Measurements from ENCODE around the gene BIRC7. TPM values are rescaled to one million over a fixed set of nuclear protein-coding genes. Genes with fewer than 3 reads are reported as not detected.
"Not testable (repeated sequence)": the region's sequence is repeated elsewhere in the genome, so short reads cannot be mapped to it uniquely, and the experiment has no call there.

The BIRC7 gene
- total RNA-seq, 2 experiments from 2014 or later = 0.14 TPM; not detected in 1

DNA sequence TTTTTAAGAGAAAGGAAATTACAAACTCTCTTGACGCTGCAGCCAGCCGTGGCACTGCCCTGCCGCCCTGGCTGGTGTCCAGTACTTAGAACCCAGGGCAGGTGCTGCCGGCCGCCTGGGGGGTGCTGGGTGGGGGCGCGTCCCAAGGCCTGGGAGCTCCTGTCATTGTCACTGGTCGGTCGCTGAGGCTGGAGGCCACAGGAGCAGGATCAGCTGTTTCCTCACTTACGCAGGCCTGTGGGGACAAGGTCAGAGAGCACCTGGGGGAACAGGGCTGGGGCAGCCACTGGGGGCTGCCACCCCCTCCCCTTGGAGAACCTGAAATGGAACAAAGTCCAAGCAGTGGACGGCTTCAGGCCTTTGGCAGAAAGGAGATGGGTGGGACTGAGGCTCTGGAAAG lies 5.6 kb downstream of the BIRC7 start:
- intact Hi-C loops (cut with DNase I, micrococcal nuclease) = no loop called here
- Mint-ChIP-seq H3K4me3 (no peak overlapping the region), H3K9me3 (ENCODE audit: low read depth) (no peaks in the 10 kb centered on the region), H3K4me1 (no peaks in the 10 kb centered on the region), H3K27me3 (no peaks in the 10 kb centered on the region), H3K36me3 (ENCODE audit: low read depth) (no peaks in the 10 kb centered on the region), H3K27ac (no peak overlapping the region)
- ChIA-PET CTCF (no interaction called here), POLR2A (no interaction called here)
- DNase-seq = no peak
- ATAC-seq = no peak

DNA sequence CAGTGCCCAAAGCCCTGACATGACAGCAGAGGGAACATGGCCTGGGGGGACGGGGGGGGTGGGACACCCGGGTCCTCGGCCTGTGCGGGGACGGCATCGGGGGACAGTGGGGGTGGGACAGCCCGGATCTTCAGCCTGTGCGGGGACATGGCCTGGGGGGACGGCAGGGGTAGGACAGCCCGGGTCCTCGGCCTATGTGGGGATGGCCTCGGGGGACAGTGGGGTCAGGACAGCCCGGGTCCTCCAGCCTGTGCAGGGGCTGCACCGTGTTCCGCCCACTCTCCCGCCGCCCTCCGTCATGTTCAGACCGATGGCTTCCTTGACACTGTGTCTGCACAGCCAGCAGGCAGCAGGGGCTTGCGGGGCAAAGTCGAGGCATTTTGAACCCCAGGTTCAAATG lies 7.0 kb downstream of the BIRC7 start:
- no peaks in the 10 kb centered on the region for H3K4me1 Mint-ChIP-seq
- DNase-seq = no peak
- intact Hi-C loops (cut with DNase I, micrococcal nuclease) = no loop called here
- POLR2A ChIA-PET = no interaction called here
- H3K36me3 Mint-ChIP-seq (ENCODE audit: low read depth) = no peaks in the 10 kb centered on the region
- no peaks in the 10 kb centered on the region for H3K9me3 Mint-ChIP-seq (ENCODE audit: low read depth)
- H3K4me3 Mint-ChIP-seq = no peak overlapping the region
- no peak overlapping the region for H3K27ac Mint-ChIP-seq
- CTCF ChIA-PET = interaction anchor here (1.0 kb wide), 1 partner anchor 35 kb away, joined by 5 read pairs; no protein-coding TSS in a partner anchor
- H3K27me3 Mint-ChIP-seq = no peaks in the 10 kb centered on the region
- no peak for ATAC-seq

DNA sequence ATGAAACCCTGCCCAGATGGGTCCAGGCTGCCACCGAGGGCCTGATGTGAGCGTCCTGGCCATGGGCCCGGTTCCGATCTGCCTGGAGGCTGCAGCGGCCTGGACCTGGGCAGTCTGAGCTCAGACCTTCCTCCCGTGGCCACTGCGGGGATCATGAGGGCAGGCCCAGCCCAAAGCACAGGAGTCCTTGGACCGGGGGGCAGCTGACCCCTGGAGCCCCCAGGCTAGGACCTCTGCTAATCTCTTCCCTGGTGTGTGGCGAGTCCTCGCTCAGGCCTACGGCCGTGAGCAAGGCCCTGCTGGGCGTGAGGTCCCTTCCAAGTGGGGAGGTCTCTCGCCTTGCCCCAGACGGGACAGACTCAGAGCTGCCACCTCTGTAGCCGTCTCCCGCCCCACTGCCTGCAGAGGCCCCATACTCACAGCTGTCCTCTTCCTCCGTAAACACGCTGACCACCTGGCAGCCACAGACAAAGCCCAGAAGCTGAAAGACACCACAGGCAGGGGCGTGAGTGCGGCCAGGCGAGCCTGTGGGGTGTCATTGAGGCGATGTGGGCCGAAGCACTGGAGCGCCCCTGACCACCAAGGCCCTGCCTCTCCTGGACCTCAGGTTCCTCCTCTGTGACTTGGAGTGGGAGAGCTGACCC lies 8.0 kb downstream of the BIRC7 start:
- ChIA-PET CTCF (interaction anchor here (1.0 kb wide), 1 partner anchor 34 kb away, joined by 5 read pairs; no protein-coding TSS in a partner anchor), POLR2A (no interaction called here)
- H3K4me1 Mint-ChIP-seq = no peaks in the 10 kb centered on the region
- no peak overlapping the region for H3K4me3 Mint-ChIP-seq
- H3K9me3 Mint-ChIP-seq (ENCODE audit: low read depth) = no peaks in the 10 kb centered on the region
- intact Hi-C loops (cut with DNase I, micrococcal nuclease) = no loop called here
- ATAC-seq = no peak
- no peaks in the 10 kb centered on the region for H3K36me3 Mint-ChIP-seq (ENCODE audit: low read depth)
- peaks cover 5% of the 10 kb centered on the region for H3K27me3 Mint-ChIP-seq
- DNase-seq = no peak
- no peak overlapping the region for H3K27ac Mint-ChIP-seq

DNA sequence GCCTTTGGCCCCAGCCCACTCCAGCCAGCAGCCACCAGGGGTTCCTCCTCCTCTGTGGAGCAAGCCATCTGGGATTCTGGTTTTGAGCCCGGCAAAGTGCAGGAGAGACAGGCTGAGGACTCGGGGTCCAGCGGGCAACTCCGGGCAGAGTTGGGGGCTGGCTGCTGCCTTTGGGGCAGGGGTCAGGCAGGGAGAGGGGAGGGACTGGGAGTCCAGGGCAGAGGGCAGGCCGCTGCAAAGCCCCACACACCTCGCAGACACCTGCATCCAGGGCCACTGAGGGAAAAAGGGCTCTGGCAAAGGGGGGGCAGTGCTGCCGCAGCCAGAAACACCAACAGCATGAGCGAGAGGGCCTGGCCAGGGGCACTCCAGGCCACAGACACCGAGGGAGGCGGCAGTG lies 8.8 kb downstream of the BIRC7 start:
- ATAC-seq = no peak
- CTCF ChIA-PET = interaction anchor here (0.5 kb wide), 1 partner anchor 90 kb away, joined by 3 read pairs; no protein-coding TSS in a partner anchor
- POLR2A ChIA-PET = no interaction called here
- DNase-seq = no peak
- H3K4me1 Mint-ChIP-seq = no peaks in the 10 kb centered on the region
- peaks cover 5% of the 10 kb centered on the region for H3K27me3 Mint-ChIP-seq
- H3K4me3 Mint-ChIP-seq = no peak overlapping the region
- H3K9me3 Mint-ChIP-seq (ENCODE audit: low read depth) = no peaks in the 10 kb centered on the region
- intact Hi-C loops (cut with DNase I, micrococcal nuclease) = no loop called here
- H3K36me3 Mint-ChIP-seq (ENCODE audit: low read depth) = no peaks in the 10 kb centered on the region
- no peak overlapping the region for H3K27ac Mint-ChIP-seq

DNA sequence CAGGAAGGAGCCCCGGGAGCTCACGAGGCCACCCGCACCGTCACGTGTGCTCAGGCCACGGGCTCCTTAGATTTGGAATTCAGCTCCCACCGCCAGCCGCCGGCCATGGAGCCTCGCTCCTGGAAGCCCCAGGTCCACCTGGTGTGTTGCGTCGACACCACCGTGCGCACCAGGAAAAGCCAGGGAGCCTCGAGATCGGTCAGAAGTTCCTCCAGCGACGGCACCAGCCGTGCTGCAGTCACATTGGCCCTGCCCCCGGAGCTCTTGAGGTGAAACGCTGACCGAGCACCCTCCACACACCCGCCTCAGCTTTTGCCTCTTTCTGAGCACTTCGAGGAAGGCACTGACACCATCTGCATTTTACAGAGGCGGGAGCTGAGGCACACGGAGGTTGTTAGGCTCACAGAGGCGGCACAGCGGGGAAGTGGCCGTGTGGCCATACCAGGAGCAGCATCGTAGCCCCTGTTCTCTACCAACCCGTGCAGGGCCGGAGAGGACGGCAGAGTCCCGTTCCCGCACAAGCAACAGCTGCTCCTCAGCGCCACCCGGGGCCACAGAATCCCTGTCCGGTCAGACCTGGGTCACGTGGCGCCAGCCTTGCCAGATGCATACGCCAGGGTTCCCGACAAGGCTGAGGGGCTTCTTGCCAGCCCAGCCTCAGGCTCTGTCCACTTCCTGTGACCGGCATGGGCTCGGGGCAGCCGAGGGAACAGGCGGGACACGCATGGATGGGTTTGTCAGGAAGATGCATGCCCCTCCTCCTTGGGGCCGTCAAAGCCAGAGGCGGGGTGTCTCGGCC lies 11.0 kb downstream of the BIRC7 start:
- POLR2A ChIA-PET = no interaction called here
- H3K4me1 Mint-ChIP-seq = no peaks in the 10 kb centered on the region

DNA sequence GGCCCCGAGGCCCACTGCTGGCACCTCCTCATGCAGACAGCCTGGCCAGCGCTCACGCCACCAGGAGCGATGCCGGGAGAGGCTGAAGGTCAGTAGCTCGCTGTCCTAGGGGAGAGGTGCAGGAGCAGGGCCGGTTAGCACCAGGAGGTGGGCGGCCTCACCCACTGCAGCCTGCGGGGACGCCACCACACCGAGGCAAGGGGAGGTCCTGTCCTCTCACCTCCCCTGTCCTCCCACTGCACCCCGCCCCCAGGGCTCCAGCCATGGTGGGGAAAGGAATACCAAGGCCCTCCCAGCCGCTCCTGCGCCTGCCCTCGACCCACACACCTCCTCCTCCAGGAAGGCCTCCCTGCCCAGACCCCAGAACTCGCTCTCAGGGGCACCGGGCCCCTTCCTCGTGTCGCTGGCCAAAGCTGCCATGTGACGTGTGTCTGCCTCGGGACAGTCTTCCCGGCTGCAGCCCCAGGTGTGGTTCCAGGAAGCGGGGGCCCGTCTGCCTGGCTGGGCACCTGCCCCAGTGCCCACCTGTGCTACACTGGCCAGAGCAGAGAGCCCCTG lies 12.0 kb downstream of the BIRC7 start:
- CTCF ChIA-PET = no interaction called here
- POLR2A ChIA-PET = no interaction called here
- H3K4me3 Mint-ChIP-seq = no peak overlapping the region

More for the DNA sequence above, 11.0 kb downstream of the BIRC7 start:
- intact Hi-C loops (cut with DNase I, micrococcal nuclease) = no loop called here
- no peaks in the 10 kb centered on the region for H3K9me3 Mint-ChIP-seq (ENCODE audit: low read depth)
- CTCF ChIA-PET = interaction anchor here (1.2 kb wide), 1 partner anchor 267 kb away, joined by 4 read pairs; no protein-coding TSS in a partner anchor
- peaks cover 13% of the 10 kb centered on the region for H3K27me3 Mint-ChIP-seq
- H3K36me3 Mint-ChIP-seq (ENCODE audit: low read depth) = no peaks in the 10 kb centered on the region
- H3K4me3 Mint-ChIP-seq = no peak overlapping the region
- DNase-seq = no peak
- H3K27ac Mint-ChIP-seq = no peak overlapping the region
- no peak for ATAC-seq

DNA sequence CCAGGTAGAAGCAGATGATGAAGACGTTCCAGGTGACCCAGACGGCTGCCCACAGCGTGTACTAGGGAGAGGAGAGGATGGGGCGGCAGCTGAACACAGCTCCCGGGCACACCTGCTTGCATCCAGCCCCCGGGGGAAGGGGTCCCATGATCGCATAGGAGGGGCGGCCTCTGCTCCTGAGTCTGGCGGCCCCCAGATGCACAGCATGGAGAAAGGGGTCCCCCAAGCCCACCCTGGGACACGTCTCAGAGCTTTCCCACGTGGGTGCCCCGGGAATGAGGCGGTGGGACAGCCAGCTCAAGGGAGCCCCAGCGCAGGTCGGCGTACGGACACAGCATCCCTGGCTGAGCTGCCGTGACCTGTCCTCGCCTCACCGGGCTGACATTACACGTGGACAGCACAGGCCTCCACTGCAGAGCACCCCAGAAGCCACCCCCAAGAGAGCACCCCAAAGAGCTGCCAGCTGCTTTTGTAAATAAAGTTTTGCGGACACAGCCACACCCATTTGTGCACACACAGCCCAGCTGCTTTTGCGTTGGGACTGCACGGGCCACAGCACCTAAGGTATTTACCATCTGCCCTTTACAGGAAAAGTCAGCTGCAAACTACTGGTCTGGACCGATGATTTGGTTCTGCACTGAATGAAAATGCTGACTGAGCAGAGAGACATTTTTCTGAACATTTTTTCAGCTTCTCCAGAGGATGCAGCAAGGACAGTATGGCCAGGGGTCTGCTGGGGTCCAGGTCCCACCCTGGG lies 13.3 kb downstream of the BIRC7 start:
- no peak overlapping the region for H3K4me3 Mint-ChIP-seq
- H3K27ac Mint-ChIP-seq = no peak overlapping the region
- intact Hi-C loops (cut with DNase I, micrococcal nuclease) = no loop called here
- ChIA-PET CTCF (interaction anchor here (1.0 kb wide), 1 partner anchor 26 kb away, joined by 4 read pairs; no protein-coding TSS in a partner anchor), POLR2A (no interaction called here)
- no peaks in the 10 kb centered on the region for H3K36me3 Mint-ChIP-seq (ENCODE audit: low read depth)
- H3K4me1 Mint-ChIP-seq = peaks cover 3% of the 10 kb centered on the region
- H3K27me3 Mint-ChIP-seq = peaks cover 22% of the 10 kb centered on the region
- no peaks in the 10 kb centered on the region for H3K9me3 Mint-ChIP-seq (ENCODE audit: low read depth)
- DNase-seq (no peak), ATAC-seq (no peak)

More for the DNA sequence above, 12.0 kb downstream of the BIRC7 start:
- Mint-ChIP-seq H3K27me3 (peaks cover 17% of the 10 kb centered on the region), H3K4me1 (no peaks in the 10 kb centered on the region), H3K36me3 (ENCODE audit: low read depth) (no peaks in the 10 kb centered on the region), H3K9me3 (ENCODE audit: low read depth) (no peaks in the 10 kb centered on the region), H3K27ac (no peak overlapping the region)
- intact Hi-C loops (cut with DNase I, micrococcal nuclease) = no loop called here
- ATAC-seq = no peak
- no peak for DNase-seq

DNA sequence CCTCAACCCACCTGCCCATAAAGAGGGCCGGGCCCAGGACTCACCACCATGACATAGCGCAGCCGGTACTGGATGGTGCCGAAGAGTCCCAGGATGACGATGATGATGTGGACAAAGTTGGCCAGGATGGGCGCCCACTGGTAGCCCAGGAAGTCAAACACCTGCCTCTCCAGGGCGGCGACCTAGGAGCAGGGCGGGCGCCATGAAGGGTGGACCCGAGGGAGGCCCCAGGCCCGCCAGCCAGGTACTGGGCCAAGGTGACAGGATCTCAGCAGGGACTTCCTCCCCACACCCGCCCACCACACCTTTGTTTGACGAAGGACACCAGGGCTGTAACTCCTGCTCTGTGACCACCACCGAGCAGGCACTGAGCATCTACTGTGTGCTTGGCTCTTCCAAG lies 14.2 kb downstream of the BIRC7 start:
- Mint-ChIP-seq H3K4me1 (peaks cover 3% of the 10 kb centered on the region), H3K36me3 (ENCODE audit: low read depth) (no peaks in the 10 kb centered on the region), H3K27ac (no peak overlapping the region), H3K27me3 (peaks cover 24% of the 10 kb centered on the region), H3K9me3 (ENCODE audit: low read depth) (no peaks in the 10 kb centered on the region), H3K4me3 (no peak overlapping the region)
- intact Hi-C loops (cut with DNase I, micrococcal nuclease) = no loop called here
- ChIA-PET POLR2A (no interaction called here), CTCF (interaction anchor here (1.0 kb wide), 1 partner anchor 27 kb away, joined by 4 read pairs; no protein-coding TSS in a partner anchor)
- DNase-seq = no peak
- ATAC-seq = no peak

DNA sequence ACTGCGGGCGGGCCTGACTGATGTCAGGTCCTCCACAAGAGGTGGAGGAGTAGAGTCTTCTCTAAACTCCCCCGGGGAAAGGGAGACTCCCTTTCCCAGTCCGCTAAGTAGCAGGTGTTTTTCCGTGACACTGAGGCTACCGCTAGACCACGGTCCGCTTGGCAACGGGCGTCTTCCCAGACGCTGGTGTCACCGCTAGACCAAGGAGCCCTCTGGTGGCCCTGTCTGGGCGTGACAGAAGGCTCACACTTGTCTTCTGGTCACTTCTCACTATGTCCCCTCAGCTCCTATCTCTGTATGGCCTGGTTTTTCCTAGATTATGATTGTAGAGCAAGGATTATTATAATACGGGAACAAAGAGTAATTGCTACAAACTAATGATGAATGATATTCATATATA lies 15.6 kb downstream of the BIRC7 start:
- H3K36me3 Mint-ChIP-seq (ENCODE audit: low read depth); intact Hi-C loops (cut with DNase I, micrococcal nuclease): not testable (repeated sequence)
- peak; percentile 30 for DNase-seq

DNA sequence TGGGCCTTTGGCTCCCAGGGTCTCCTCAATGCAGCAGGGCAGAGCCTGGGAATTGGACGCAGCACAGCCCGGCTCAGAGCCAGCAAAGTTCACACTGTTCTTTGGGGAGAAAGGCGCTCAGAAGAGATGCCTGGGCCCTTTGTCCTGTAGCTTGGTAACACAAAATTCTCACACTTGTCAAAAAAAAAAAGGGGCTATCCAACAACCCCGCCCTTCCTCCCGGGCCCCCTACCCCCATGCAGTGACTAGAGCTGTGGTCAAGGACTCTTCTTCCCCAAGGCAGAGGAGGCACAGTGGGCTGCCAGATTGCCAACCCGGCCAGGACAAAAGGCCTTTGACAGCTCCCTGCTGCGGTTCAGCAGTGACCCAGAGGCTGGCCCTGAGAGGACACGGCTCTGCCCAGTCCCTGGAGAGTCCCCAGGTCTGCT lies 16.6 kb downstream of the BIRC7 start:
- H3K27me3 Mint-ChIP-seq = peaks cover 40% of the 10 kb centered on the region
- H3K27ac Mint-ChIP-seq = no peak overlapping the region
- no peaks in the 10 kb centered on the region for H3K9me3 Mint-ChIP-seq (ENCODE audit: low read depth)
- peaks cover 3% of the 10 kb centered on the region for H3K4me1 Mint-ChIP-seq
- intact Hi-C loops (cut with DNase I, micrococcal nuclease) = loop anchor here in 1 of 2 experiments (2.0 kb wide), 1 partner anchor 29 kb away; no protein-coding TSS in a partner anchor
- DNase-seq (no peak), ATAC-seq (no peak)
- ChIA-PET CTCF (interaction anchor here (0.6 to 2.6 kb wide), 2 partner anchors 21 to 29 kb away, joined by 3 to 13 read pairs; no protein-coding TSS in a partner anchor), POLR2A (no interaction called here)
- H3K4me3 Mint-ChIP-seq = no peak overlapping the region
- no peaks in the 10 kb centered on the region for H3K36me3 Mint-ChIP-seq (ENCODE audit: low read depth)

More for the DNA sequence above, 15.6 kb downstream of the BIRC7 start:
- H3K9me3 Mint-ChIP-seq (ENCODE audit: low read depth); H3K27ac Mint-ChIP-seq; H3K4me1 Mint-ChIP-seq; ATAC-seq; H3K4me3 Mint-ChIP-seq; POLR2A ChIA-PET: not testable (repeated sequence)
- CTCF ChIA-PET = interaction anchor here (2.6 kb wide), 1 partner anchor 28 kb away, joined by 13 read pairs; no protein-coding TSS in a partner anchor
- H3K27me3 Mint-ChIP-seq = peaks cover 32% of the 10 kb centered on the region

DNA sequence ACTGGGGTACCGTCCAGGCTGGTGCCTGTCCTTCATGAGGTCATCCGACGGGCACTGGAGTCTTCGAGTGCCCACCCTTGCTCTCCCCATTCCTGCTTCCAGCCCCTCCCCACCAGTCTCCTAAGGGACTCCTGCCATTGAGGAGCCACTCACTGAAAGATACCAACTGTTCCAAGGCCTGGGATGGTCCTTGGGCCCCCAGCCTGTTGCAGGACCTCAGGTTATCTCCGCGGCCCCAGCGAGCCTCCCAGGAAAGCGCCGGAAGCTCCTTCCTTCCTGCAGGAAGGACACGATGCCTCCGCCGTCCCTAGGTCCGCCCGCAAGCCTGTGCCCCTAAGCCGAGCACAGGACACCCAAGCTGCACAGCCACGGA lies 17.3 kb downstream of the BIRC7 start:
- H3K4me1 Mint-ChIP-seq = peaks cover 3% of the 10 kb centered on the region
- H3K36me3 Mint-ChIP-seq (ENCODE audit: low read depth) = no peaks in the 10 kb centered on the region
- peaks cover 45% of the 10 kb centered on the region for H3K27me3 Mint-ChIP-seq
- DNase-seq (no peak), ATAC-seq (no peak)
- POLR2A ChIA-PET = no interaction called here
- no peak overlapping the region for H3K4me3 Mint-ChIP-seq
- CTCF ChIA-PET = interaction anchor here (2.6 kb wide), 1 partner anchor 30 kb away, joined by 13 read pairs; no protein-coding TSS in a partner anchor
- intact Hi-C loops (cut with DNase I, micrococcal nuclease) = loop anchor here in 1 of 2 experiments (2.0 kb wide), 1 partner anchor 30 kb away; no protein-coding TSS in a partner anchor
- H3K9me3 Mint-ChIP-seq (ENCODE audit: low read depth) = no peaks in the 10 kb centered on the region
- no peak overlapping the region for H3K27ac Mint-ChIP-seq

Measured in activated CD4-positive, alpha-beta T cell treated with anti-CD3 and anti-CD28 coated beads for 36 hours (primary cell).